Measurements from ENCODE around the gene S100A1. TPM values are rescaled to one million over a fixed set of nuclear protein-coding genes. Genes with fewer than 3 reads are reported as not detected.
A peak's percentile ranks its signal among the peaks of the same experiment; 100 is the strongest.

The S100A1 gene
- total RNA-seq, 1 donor from 2014 or later, result not detected

DNA sequence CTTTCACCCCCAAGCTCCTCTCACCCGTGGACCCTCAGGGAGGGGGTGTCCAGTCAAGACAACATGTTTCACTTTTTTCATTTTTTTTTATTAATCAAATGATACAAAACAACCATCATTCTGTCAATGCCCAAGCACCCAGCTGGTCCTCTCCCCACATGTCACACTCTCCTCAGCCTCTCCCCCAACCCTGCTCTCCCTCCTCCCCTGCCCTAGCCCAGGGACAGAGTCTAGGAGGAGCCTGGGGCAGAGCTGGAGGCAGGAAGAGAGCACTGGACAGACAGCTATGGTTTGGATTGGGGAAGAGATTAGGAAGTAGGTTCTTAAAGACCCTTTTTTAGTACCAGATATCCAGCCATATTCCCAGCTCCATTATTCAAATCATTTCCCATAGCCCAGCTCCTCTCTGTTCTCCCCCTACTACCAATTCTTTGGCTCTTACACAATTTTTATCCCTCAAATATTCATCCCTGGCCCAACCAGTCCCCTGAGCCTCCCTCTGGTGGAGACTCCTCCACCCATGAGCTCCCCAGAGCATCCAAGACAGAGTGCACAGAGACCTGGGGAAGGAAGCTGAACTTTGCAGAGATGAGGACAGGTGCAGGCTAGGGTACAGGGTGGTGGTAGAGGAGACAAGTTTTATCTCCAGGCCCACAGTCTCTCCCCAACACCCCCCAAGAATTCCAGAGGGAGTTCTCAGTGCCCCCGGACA lies 13.9 kb upstream of the S100A1 start:
- TF ChIP-seq, protein P1, sequence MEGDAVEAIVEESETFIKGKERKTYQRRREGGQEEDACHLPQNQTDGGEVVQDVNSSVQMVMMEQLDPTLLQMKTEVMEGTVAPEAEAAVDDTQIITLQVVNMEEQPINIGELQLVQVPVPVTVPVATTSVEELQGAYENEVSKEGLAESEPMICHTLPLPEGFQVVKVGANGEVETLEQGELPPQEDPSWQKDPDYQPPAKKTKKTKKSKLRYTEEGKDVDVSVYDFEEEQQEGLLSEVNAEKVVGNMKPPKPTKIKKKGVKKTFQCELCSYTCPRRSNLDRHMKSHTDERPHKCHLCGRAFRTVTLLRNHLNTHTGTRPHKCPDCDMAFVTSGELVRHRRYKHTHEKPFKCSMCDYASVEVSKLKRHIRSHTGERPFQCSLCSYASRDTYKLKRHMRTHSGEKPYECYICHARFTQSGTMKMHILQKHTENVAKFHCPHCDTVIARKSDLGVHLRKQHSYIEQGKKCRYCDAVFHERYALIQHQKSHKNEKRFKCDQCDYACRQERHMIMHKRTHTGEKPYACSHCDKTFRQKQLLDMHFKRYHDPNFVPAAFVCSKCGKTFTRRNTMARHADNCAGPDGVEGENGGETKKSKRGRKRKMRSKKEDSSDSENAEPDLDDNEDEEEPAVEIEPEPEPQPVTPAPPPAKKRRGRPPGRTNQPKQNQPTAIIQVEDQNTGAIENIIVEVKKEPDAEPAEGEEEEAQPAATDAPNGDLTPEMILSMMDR (IDR thresholded peaks at IDR 0.05; ENCODE audit: unreplicated experiment), result no peak
- H3K27me3 Mint-ChIP-seq, result no peaks in the 10 kb centered on the region
- no peak overlapping the region for H3K27ac Mint-ChIP-seq
- H3K4me1 Mint-ChIP-seq (ENCODE audit: low read depth), result peaks cover 29% of the 10 kb centered on the region
- no peak for DNase-seq (ENCODE audit: low spot score, unreplicated experiment)
- no peak overlapping the region for H3K4me3 Mint-ChIP-seq (ENCODE audit: low read depth)
- H3K36me3 Mint-ChIP-seq (ENCODE audit: insufficient read depth), result peaks cover 2% of the 10 kb centered on the region
- no peaks in the 10 kb centered on the region for H3K9me3 Mint-ChIP-seq (ENCODE audit: low read depth)

DNA sequence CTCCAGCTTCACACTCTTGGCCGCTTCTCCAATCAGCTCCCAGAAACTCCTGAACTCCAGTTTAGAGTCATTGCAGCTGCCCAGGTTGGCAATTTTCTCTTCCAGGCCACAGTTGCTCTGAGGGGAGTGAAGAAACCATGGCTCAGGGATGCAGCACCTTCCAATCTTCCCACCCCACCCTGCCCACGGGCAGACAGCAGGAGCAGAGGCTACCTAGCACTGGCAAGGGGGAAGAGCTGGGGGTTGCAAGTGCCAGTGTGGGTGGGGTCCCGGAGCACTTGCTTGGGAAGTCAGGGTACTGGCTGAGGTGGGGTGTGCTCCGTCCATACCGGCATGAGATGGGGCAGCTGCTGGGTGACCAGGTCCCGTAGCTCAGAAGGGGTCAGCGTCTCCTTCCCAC lies 13.3 kb upstream of the S100A1 start:
- DNase-seq (ENCODE audit: low spot score, unreplicated experiment), result no peak
- Mint-ChIP-seq H3K4me1 (ENCODE audit: low read depth) (peaks cover 25% of the 10 kb centered on the region), H3K27ac (no peak overlapping the region), H3K4me3 (ENCODE audit: low read depth) (no peak overlapping the region), H3K27me3 (no peaks in the 10 kb centered on the region), H3K36me3 (ENCODE audit: insufficient read depth) (peaks cover 5% of the 10 kb centered on the region), H3K9me3 (ENCODE audit: low read depth) (no peaks in the 10 kb centered on the region)
- TF ChIP-seq, protein P1 (IDR thresholded peaks at IDR 0.05; ENCODE audit: unreplicated experiment), result no peak

DNA sequence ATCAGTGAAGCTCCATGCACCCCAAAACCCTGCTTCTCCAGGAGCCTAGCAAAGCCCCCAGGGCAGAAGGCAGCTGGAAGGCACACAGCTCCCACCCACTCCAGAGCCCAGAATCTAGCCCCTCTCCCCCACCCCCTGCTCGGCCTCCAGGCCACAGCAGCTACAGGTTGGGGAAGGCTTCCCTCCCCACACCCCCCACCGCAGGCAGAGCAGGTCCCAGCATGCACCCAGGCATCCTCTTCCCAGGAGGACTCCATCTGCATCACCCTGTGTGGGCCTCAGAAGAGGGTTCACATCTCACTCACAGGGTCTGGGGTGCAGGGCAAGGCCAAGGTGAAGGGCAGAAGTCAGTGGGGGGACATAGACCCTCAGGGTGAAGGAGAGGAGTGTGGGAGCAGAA lies 12.8 kb upstream of the S100A1 start:
- Mint-ChIP-seq H3K27me3 (no peaks in the 10 kb centered on the region), H3K27ac (no peak overlapping the region), H3K36me3 (ENCODE audit: insufficient read depth) (peaks cover 5% of the 10 kb centered on the region), H3K4me1 (ENCODE audit: low read depth) (peaks cover 24% of the 10 kb centered on the region), H3K4me3 (ENCODE audit: low read depth) (no peak overlapping the region), H3K9me3 (ENCODE audit: low read depth) (no peaks in the 10 kb centered on the region)
- TF ChIP-seq, protein P1 (IDR thresholded peaks at IDR 0.05; ENCODE audit: unreplicated experiment), result no peak
- no peak for DNase-seq (ENCODE audit: low spot score, unreplicated experiment)

DNA sequence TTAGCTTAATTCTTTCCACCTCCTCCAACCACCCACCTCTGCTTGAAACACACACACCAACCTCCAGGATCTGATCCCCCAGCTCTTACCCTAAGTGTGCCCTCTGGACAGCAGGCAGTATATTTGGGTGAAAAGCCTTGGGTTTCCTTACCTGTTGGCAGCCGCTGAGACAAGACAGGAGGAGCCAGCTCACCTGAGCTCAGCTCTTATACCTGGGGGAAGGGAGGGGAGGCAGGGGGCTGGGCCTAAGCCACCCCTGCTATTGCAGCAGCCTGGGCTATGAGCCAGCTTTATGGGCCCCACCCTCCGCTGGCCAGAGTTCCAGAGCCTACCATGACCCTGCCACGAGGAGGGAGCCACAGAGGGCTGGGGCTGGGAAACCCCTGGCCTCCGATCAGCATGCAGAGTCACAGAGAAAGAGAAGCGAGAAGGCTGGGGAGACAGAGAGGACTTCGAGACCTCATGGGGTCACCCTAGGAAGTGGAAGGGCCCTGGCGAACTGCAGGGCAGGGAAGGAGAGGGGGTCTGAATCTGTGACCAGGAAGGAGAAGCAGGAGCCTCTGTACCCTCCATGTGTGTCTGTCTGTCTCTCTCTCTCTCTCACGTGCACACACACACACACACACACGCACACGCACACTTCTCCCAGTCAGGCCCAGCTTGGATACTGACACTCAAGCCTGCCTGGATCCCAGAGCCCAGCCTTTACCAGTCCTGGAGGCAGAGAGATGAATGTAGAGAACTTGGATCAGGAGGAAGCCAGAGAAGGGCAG lies 11.9 kb upstream of the S100A1 start, which contains the start of gene S100A14:
Gene S100A14 (minus strand): TSS at position 182 of the 773 bp plus-strand sequence. CDS start 467 bp downstream, outside the sequence.
- peaks cover 19% of the 10 kb centered on the region for H3K4me1 Mint-ChIP-seq (ENCODE audit: low read depth)
- H3K9me3 Mint-ChIP-seq (ENCODE audit: low read depth), result no peaks in the 10 kb centered on the region
- DNase-seq (ENCODE audit: low spot score, unreplicated experiment), result no peak
- H3K4me3 Mint-ChIP-seq (ENCODE audit: low read depth), result no peak within 1 kb of the TSS
- peak within 1 kb of the TSS; percentile 90 for H3K27ac Mint-ChIP-seq
- TF ChIP-seq, protein P1 (IDR thresholded peaks at IDR 0.05; ENCODE audit: unreplicated experiment), result no peak
- peaks cover 8% of the 10 kb centered on the region for H3K36me3 Mint-ChIP-seq (ENCODE audit: insufficient read depth)
- H3K27me3 Mint-ChIP-seq, result no peaks in the 10 kb centered on the region

DNA sequence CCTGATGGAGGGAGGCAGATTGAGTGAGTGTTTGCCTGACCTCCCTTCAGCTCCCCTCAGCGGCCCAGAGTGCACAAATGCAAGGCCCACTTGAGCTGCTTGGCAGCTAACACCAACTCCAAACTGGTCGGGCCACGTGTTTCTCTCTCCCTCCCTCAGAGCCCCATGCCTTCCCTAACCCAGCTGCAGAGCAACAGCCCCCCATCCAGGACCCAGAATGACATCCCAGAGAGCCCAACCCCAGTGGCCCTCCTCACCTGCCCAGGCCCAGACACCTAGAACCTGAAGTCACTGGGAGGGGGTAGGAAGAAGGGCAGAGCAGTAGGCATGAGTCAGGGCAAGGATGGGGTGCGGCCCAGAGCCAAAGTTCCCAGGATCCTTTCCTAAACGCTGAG lies 11.3 kb upstream of the S100A1 start:
- H3K4me1 Mint-ChIP-seq (ENCODE audit: low read depth), result peaks cover 13% of the 10 kb centered on the region
- H3K4me3 Mint-ChIP-seq (ENCODE audit: low read depth), result no peak overlapping the region
- DNase-seq (ENCODE audit: low spot score, unreplicated experiment), result no peak
- H3K27me3 Mint-ChIP-seq, result no peaks in the 10 kb centered on the region
- H3K9me3 Mint-ChIP-seq (ENCODE audit: low read depth), result no peaks in the 10 kb centered on the region
- no peak overlapping the region for H3K27ac Mint-ChIP-seq
- peaks cover 8% of the 10 kb centered on the region for H3K36me3 Mint-ChIP-seq (ENCODE audit: insufficient read depth)
- TF ChIP-seq, protein P1 (IDR thresholded peaks at IDR 0.05; ENCODE audit: unreplicated experiment), result no peak

All from progenitor cell of endocrine pancreas (in vitro differentiated cells).